GM19397 (cell line): ENCODE data around the gene MBD3L4.
"Not testable (repeated sequence)": the region's sequence is repeated elsewhere in the genome, so short reads cannot be mapped to it uniquely, and the experiment has no call there.

ENCODE experiments used
- ATAC-seq: cut with Tn5 transposase; IDR thresholded peaks from one replicate; pipeline ENCODE4 v1.9.1; 2021; ENCODE audit warnings: mild to moderate bottlenecking, moderate library complexity; ENCODE audit not compliant: unreplicated experiment

MBD3L4 gene

GRCh38 chr19:7040079-7040478, at the start of gene MBD3L4:
TSS of gene MBD3L4 (minus strand) at chr19:7040179. CDS start at chr19:7040144, 35 bp downstream.
- not testable (repeated sequence) for ATAC-seq

GRCh38 chr19:7088999-7089398, 49.0 kb upstream of the MBD3L4 start:
- ATAC-seq: no peak

DNA sequence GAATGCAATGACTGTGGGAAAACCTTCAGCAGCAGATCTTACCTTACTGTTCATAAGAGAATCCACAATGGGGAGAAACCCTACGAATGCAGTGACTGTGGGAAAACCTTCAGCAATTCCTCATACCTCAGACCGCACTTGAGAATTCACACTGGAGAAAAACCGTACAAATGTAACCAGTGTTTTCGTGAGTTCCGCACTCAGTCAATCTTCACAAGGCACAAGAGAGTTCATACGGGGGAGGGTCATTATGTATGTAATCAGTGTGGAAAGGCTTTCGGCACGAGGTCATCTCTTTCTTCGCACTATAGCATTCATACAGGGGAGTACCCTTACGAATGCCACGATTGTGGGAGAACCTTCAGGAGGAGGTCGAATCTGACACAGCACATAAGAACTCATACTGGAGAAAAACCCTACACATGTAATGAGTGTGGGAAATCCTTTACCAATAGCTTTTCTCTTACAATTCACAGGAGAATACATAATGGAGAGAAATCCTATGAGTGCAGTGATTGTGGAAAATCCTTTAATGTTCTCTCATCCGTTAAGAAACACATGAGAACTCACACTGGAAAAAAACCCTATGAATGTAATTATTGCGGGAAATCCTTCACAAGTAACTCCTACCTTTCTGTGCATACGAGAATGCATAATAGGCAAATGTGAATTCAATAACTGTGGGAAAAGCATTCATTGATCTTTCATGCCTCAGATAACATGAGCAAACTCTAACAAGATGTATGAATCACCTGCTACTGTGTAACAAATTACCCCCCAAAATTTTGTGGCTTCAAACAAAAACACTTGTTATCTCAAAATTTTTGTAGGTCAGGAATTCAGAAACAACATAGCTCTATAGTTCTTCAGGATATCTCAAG, 43.3 kb upstream of the MBD3L4 start:
- ATAC-seq: no peak

- ATAC-seq: no peak
Measured at GRCh38 chr19:7078008-7078407, 38.0 kb upstream of the MBD3L4 start.

DNA sequence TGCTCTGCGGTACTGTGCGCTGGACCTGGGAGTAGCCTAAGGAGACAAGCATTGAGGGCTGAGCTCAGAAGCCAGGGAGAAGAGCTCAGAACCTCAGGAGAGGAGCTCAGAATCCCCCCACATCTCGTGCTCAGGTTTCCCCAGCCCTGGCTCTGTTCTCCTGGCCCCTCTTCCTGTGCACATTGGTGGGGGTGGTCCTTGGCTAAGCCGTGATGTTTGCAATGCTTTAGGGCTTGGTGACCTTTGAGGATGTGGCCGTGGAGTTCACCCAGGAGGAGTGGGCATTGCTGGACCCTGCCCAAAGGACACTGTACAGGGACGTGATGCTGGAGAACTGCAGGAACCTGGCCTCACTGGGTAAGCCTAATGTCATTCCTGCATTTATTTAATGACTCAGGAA, 36.2 kb upstream of the MBD3L4 start:
- ATAC-seq: no peak

DNA sequence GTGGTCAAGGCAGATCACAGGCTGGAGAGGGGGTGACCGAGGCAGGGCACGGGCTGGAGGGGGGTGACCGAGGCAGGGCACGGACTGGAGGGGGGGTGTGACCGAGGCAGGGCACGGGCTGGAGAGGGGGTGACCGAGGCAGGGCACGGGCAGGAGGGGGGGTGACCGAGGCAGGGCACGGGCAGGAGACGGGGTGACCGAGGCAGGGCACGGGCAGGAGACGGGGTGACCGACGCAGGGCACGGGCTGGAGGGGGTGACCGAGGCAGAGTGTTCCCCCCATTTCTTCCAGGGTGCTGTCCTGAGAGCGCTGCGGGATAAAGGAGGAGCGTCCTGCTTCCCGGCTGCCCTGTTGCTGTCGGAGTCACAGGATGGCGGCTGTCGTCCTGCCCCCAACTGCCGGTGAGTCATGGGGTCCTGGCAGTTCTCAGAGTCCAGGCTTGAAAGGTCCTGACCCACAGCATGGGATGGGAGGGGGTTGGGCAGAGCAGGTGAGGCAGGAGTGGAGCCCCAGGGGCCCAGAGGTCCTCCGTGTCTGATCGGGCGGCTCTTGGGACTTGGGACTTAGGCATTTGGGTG, 34.8 kb upstream of the MBD3L4 start:
- no peak for ATAC-seq

GRCh38 chr19:7072541-7072940, 32.6 kb upstream of the MBD3L4 start:
- no peak for ATAC-seq

- ATAC-seq: peak; percentile 15
Measured at GRCh38 chr19:7069904-7070226, 29.9 kb upstream of the MBD3L4 start.

- peak; percentile 94 for ATAC-seq
Measured at GRCh38 chr19:7069042-7069903, 29.3 kb upstream of the MBD3L4 start, which contains the start of gene ZNF557. TSS of gene ZNF557 (plus strand) at chr19:7069703. CDS start at chr19:7075075, 5,372 bp downstream.

DNA sequence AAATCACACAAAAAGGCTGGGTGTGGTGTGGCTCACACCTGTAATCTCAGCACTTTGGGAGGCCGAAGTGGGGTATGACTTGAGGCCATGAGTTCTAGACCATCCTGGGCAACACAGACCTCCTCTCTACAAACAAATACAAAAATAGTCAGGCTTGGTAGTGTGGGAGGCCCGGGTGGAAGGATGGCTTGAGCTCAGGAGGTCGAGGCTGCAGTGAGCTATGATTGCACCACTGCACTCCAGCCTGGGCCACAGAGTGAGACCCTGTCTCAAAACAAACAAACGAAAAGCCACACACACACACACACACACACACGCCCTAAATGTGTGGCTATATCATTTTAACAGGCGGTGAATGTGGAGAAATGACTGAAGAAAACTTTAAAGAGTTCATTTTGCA, 28.6 kb upstream of the MBD3L4 start:
- no peak for ATAC-seq

DNA sequence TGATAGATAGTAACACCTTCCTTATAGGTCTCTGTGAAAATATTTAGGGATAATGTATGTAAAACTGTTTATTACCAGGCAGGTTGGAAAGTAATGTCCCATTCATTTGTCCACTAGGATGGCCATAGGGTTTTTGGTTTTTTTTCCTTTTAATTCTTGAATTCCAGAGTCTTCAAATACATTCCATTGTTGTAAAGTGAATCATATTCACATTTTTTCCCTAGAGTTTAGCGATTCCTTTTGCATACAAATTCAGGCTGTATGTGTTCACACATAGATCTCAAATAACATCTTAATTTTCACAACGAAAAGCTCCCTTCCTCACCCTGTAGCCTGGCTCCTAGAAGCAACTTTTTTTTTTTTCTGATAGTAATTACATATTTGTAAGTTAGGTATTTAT, 27.7 kb upstream of the MBD3L4 start:
- no peak for ATAC-seq

DNA sequence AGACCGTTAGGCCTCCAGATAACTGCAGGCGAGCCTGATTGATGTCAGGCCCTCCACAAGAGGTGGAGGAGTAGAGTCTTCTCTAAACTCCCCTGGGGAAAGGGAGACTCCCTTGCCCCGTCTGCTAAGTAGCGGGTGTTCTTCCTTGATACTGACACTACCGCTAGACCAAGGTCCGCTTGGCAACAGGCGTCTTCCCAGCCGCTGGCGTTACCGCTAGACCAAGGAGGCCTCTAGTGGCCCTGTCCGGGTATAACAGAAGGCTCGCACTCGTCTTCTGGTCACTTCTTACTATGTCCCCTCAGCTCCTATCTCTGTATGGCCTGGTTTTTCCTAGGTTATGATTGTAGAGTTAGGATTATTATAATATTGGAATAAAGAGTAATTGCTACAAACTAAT, 27.1 kb upstream of the MBD3L4 start:
- ATAC-seq: not testable (repeated sequence)

DNA sequence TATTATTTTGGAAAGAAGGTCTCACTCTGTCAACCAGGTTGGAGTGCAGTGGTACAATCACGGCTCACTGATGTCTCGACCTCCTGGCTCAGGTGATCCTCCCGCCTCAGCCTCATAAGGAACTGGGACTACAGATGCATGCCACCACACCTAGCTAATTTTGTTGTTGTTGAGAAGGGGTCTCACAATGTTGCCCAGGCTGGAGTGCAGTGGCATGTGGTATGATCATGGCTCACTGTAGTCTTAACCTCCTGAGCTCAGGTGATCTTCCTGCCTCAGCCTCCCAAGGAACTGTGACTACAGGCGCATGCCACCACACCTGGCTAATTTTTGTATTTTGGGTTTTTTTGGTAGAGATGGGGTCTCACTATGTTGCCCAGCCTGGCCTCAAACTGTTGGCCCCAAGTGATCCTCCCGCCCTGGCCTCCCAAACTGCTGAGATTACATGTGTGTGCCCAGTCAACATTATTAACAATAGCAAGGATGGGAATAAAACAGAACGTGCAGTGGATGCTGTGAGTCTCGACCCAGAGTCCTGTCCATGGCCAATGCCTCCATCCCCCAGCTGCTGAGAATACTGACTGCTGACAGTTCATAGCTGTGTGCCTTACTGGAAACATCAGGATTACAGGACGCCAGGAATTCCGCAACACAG, 23.9 kb upstream of the MBD3L4 start:
- ATAC-seq: no peak

DNA sequence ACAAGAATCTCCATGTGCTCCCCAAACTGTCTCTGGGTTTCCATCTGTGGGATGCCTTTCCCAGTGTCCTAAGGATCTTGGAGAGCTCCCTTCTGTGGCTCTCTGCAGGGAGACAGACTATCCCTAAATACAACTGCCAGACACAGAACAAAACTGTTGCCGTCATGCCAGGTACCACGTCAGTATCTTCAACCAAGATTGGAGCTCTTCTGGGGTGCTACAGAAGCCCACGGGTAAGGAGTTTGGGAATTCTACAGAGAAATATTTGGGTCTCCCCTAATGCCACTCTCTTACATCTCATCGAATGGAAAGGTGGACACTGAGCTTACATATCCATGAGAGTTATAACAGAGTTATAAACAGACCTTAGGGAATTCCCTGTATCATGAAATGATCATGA, 23.4 kb upstream of the MBD3L4 start:
- no peak for ATAC-seq

GRCh38 chr19:7059977-7060376, 20.0 kb upstream of the MBD3L4 start:
- not testable (repeated sequence) for ATAC-seq

DNA sequence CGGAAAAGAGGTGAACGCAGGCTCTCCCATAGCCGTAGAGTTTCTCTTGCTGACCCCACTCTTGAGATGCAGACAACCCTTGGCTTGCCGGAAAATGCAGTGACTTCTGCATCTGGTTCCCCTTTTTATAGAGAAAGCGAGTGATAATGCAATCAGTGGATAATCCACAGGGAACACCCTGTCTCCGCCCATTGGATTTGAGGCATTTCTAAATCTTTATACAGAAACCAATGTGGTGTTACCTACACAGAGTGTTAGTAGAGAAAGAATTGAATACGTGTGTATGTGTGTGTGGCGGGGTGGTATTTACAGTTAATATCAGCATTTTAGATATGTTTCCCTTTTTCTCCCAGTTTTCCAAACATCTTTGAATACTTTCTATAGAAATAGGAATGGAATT, 18.6 kb upstream of the MBD3L4 start, which contains the start of gene MBD3L3:
Gene MBD3L3 (minus strand): TSS at position 101 of the 400 bp plus-strand sequence. CDS start 71 bp downstream, at position 30.
- not testable (repeated sequence) for ATAC-seq

DNA sequence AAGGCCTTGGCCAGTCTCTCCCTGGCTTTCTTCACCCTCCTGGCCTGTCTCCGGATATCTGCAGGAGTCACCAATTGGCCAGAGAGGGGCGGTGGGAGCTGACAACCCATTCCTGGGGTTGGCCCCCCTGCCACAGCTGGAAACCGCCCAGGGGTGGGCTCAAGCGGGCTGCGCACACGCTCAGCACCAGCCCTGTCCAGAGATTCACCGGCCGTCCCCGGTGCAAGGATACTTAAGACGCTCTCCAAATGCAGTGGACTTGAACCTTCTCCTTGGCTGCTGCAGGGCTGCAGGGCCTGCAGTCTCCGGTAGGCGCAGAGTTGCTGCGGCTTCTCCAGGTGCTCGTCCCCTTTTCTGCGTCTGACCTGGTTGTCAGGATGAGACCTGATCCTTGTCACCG, 16.4 kb upstream of the MBD3L4 start:
- ATAC-seq: not testable (repeated sequence)

GRCh38 chr19:7055679-7056078, 15.7 kb upstream of the MBD3L4 start:
- ATAC-seq: not testable (repeated sequence)

DNA sequence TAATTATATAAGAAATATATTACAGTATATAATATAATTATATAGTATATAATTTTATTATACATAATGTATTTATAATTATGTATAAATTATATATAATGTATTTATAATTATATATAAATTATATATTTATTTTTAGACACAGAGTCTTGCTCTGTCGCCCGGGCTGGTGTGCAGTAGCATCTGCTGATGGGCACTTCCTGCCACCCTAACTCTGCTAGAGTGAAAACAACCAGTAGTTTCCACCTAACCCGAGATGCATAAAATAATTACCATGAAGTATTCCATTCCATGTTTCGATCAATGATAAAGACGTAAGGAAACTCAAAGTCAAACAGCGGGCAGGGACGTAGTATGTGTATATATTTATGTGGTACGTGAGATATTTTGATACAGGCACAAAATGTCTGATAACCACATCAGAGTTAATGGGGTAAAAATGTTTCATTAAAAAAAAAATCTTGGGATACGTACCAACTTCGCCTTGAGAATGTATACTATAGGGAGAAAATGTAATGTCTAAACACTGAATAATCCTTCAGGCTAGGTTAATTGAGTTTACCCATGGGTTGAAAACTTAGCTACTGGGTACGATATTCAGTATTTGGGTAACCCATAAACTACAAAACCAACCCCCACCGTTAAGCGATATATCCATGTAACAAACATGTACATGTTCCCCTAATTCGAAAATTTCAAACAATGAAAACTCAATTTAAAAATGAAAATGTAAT, 14.8 kb upstream of the MBD3L4 start:
- not testable (repeated sequence) for ATAC-seq

- ATAC-seq: not testable (repeated sequence)
Measured at GRCh38 chr19:7052896-7053295, 12.9 kb upstream of the MBD3L4 start.
